HepG2 (cell line): ENCODE measurements around the gene DBNDD1. TPM values are rescaled to one million over a fixed set of nuclear protein-coding genes. Genes with fewer than 3 reads are reported as not detected.

Source experiments
- AHDC1 ChIP-seq: sonication (generic); formaldehyde crosslinking; IDR thresholded peaks from 2 replicates; pipeline ENCODE4 v1.5.1; 2020; ENCODE audit warnings: mild to moderate bottlenecking, missing genetic modification reagents, borderline replicate concordance
- BHLHE40 ChIP-seq: IDR thresholded peaks from 2 replicates; pipeline ENCODE4 v1.6.1; 2011; ENCODE audit warnings: low read length, improper control_type of control experiment
- CEBPG ChIP-seq: IDR thresholded peaks from 2 replicates; pipeline ENCODE4 v1.6.1; 2016
- FOXA3 ChIP-seq: IDR thresholded peaks from 2 replicates; pipeline ENCODE4 v1.6.1; 2016; ENCODE audit warnings: missing genetic modification reagents, missing compliant biosample characterization
- GABPA ChIP-seq, 2 experiments: IDR thresholded peaks; 2 replicates each; pipeline ENCODE4 v1.6.1; 2011 to 2016; ENCODE audit warnings: low read depth in 2 of 2, low read length in 1 of 2, missing biosample characterization in 1 of 2, missing genetic modification characterization in 1 of 2
- HES4 ChIP-seq: sonication (generic); formaldehyde crosslinking; IDR thresholded peaks from 2 replicates; pipeline ENCODE4 v1.9.0; 2021; ENCODE audit warnings: mild to moderate bottlenecking, missing genetic modification reagents, borderline replicate concordance
- HNF4A ChIP-seq: sonication (generic); formaldehyde crosslinking; IDR thresholded peaks from 2 replicates; pipeline ENCODE4 v1.4.0; 2020; ENCODE audit warnings: missing genetic modification reagents
- NR2F6 ChIP-seq, 2 experiments: IDR thresholded peaks; 2 replicates each; pipeline ENCODE4 v1.6.1; 2016; ENCODE audit warnings: antibody characterized with exemption in 1 of 2, mild to moderate bottlenecking in 1 of 2
- SAP130 ChIP-seq: IDR thresholded peaks from 2 replicates; pipeline ENCODE4 v1.6.1; 2016; ENCODE audit warnings: low read depth
- TFDP2 ChIP-seq: sonication (generic); formaldehyde crosslinking; IDR thresholded peaks from 2 replicates; pipeline ENCODE4 v1.4.0; 2020; ENCODE audit warnings: missing genetic modification reagents
- ZFP62 ChIP-seq: sonication (generic); formaldehyde crosslinking; IDR thresholded peaks from 2 replicates; pipeline ENCODE4 v1.4.0; 2020; ENCODE audit warnings: missing genetic modification reagents
- ZNF138 ChIP-seq: sonication (generic); formaldehyde crosslinking; IDR thresholded peaks from 2 replicates; pipeline ENCODE4 v1.5.0; 2020; ENCODE audit warnings: mild to moderate bottlenecking, low read depth, missing genetic modification reagents
- ZNF263 ChIP-seq: sonication (generic); formaldehyde crosslinking; IDR thresholded peaks from 2 replicates; pipeline ENCODE4 v1.4.0; 2020; ENCODE audit warnings: missing genetic modification reagents
- ZNF704 ChIP-seq: sonication (generic); formaldehyde crosslinking; IDR thresholded peaks from 2 replicates; pipeline ENCODE4 v1.8.1; 2023; ENCODE audit warnings: mild to moderate bottlenecking, inconsistent platforms, moderate library complexity, missing genetic modification reagents, borderline replicate concordance
- ZNF773 ChIP-seq: sonication (generic); formaldehyde crosslinking; IDR thresholded peaks from 2 replicates; pipeline ENCODE4 v1.4.0; 2020; ENCODE audit warnings: missing genetic modification reagents, borderline replicate concordance
- polyA plus RNA-seq, 8 experiments: library from polyadenylated mRNA; depleted of rRNA in 3 of 8; stranded (reverse) in 7 of 8; unstranded in 1 of 8; fragments of >200 nt; fragmentation: Illumina TruSeq in 4 of 8; extraction: Trizol in 4 of 8; gene quantifications; 2 replicates each; pipeline versions ENCODE4 v1.2.1 to v1.2.3, GENCODE V29; 2011 to 2016; ENCODE audit warnings: low read depth in 4 of 8, missing spikeins in 1 of 8, mixed read lengths in 1 of 8; ENCODE audit not compliant: insufficient read depth in 1 of 8
- total RNA-seq, 5 experiments: library from RNA; depleted of rRNA; stranded (reverse); fragments of >200 nt; fragmentation: Illumina TruSeq; extraction: Trizol; gene quantifications; 2 replicates each; pipeline ENCODE4 v1.2.3, GENCODE V29; 2016; ENCODE audit warnings: low read depth in 1 of 5
- TF ChIP-seq, protein P1 (sequence below): IDR thresholded peaks from 2 replicates; pipeline ENCODE4 v1.4.0; 2020; ENCODE audit warnings: mild to moderate bottlenecking, missing genetic modification reagents

DBNDD1 gene
- total and polyA plus RNA-seq, 2 of the 13 experiments (the other 11 are each of a cell fraction or from before 2014, with no cell fraction given) = 17.0 to 40.4 TPM

DNA sequence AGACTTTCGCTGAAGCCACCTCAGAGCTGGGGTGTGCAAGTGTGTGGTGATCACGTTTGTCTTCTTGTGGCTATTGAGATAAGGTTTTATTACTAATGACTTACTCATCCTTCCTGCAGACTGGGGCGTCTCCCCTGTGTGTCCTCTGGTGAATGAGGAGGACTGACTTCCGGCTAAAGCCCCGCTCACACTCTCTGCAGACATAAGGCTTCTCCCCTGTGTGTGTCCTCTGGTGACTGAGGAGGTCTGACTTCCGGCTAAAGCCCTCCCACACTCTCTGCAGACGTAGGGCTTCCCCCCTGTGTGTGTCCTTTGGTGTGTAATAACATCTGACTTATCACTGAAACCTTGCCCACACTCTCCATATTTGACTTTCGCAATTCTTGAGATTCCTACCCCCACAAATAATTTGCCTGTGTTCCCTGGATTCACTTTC, 38.5 kb upstream of the DBNDD1 start (continued):
- TF ChIP-seq ZFP62 (CRISPR knock-in tag) (no peak), ZNF138 (no peak), ZNF773 (CRISPR knock-in tag) (no peak), BHLHE40 (0 out of 2 replicates have a peak, but pooled peaks have one; percentile 18), HES4 (CRISPR knock-in tag) (no peak), HNF4A (peak; percentile 42; the same call in 1 of the 2 replicates), ZNF263 (CRISPR knock-in tag) (peak; percentile 81), FOXA3 (CRISPR knock-in tag) (peak; percentile 53), NR2F6 (IDR thresholded peaks at IDR 0.05) (0 out of 2 replicates have a peak, but pooled peaks have one; percentile 49), NR2F6 (CRISPR knock-in tag; IDR thresholded peaks at IDR 0.05) (peak; percentile 33; the same call in 1 of the 2 replicates), ZNF704 (CRISPR knock-in tag) (no peak), SAP130 (CRISPR knock-in tag) (peak; percentile 27; the same call in 1 of the 2 replicates), CEBPG (CRISPR knock-in tag) (peak; percentile 72), TFDP2 (CRISPR knock-in tag) (no peak), GABPA (IDR thresholded peaks at IDR 0.05; ENCODE audit: low read depth, low read length) (peak; percentile 31), GABPA (CRISPR knock-in tag; IDR thresholded peaks at IDR 0.05; ENCODE audit: low read depth) (peak; percentile 80), AHDC1 (no peak)
- TF ChIP-seq, protein P1, sequence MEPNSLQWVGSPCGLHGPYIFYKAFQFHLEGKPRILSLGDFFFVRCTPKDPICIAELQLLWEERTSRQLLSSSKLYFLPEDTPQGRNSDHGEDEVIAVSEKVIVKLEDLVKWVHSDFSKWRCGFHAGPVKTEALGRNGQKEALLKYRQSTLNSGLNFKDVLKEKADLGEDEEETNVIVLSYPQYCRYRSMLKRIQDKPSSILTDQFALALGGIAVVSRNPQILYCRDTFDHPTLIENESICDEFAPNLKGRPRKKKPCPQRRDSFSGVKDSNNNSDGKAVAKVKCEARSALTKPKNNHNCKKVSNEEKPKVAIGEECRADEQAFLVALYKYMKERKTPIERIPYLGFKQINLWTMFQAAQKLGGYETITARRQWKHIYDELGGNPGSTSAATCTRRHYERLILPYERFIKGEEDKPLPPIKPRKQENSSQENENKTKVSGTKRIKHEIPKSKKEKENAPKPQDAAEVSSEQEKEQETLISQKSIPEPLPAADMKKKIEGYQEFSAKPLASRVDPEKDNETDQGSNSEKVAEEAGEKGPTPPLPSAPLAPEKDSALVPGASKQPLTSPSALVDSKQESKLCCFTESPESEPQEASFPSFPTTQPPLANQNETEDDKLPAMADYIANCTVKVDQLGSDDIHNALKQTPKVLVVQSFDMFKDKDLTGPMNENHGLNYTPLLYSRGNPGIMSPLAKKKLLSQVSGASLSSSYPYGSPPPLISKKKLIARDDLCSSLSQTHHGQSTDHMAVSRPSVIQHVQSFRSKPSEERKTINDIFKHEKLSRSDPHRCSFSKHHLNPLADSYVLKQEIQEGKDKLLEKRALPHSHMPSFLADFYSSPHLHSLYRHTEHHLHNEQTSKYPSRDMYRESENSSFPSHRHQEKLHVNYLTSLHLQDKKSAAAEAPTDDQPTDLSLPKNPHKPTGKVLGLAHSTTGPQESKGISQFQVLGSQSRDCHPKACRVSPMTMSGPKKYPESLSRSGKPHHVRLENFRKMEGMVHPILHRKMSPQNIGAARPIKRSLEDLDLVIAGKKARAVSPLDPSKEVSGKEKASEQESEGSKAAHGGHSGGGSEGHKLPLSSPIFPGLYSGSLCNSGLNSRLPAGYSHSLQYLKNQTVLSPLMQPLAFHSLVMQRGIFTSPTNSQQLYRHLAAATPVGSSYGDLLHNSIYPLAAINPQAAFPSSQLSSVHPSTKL = 0 out of 2 replicates have a peak, but pooled peaks have one; percentile 50
